ENCODE results near the gene PRKAG2. TPM values are rescaled to one million over a fixed set of nuclear protein-coding genes. Genes with fewer than 3 reads are reported as not detected.
A peak's percentile ranks its signal among the peaks of the same experiment; 100 is the strongest.
"Not testable (repeated sequence)": the region's sequence is repeated elsewhere in the genome, so short reads cannot be mapped to it uniquely, and the experiment has no call there.

The PRKAG2 gene
- total and polyA plus RNA-seq, 4 donors: 3.6 to 25.1 (median 16.8) TPM

GRCh38 chr7:151830121-151830830 is 46.6 kb downstream of the PRKAG2 start (continued):
- TF ChIP-seq ZBTB33 (IDR thresholded peaks at IDR 0.05): no peak

DNA sequence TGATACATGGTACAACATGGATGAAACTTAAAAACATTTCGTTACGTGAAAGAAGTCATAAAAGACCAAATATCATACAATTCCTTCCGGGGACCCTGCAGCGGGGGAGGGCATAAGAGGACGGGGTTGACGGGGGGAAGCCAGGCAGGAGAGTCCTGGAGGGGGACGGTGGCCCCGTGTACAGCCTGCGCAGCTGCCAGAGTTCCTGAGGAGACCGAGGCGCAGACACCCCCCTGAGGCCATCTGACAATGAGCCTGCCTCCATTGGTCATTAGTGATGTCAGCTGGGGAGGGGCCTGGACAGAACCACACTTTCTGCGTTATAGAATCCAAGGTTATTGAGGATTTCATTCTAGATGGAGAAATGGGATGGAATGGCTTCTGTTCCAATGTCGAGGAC is 47.2 kb downstream of the PRKAG2 start:
- no peak overlapping the region for H3K27ac ChIP-seq (ENCODE audit: low read depth in 1 of 2, low read length in 2 of 2)
- TF ChIP-seq GABPA (IDR thresholded peaks at IDR 0.05 in 1 of 2, conservative IDR thresholded peaks at IDR 0.05 in 1 of 2) (no peak), RXRA (IDR thresholded peaks at IDR 0.05) (no peak), ATF3 (IDR thresholded peaks at IDR 0.05) (no peak), YY1 (IDR thresholded peaks at IDR 0.05) (no peak), NR2F2 (IDR thresholded peaks at IDR 0.05) (no peak), CTCF (IDR thresholded peaks at IDR 0.05; ENCODE audit: low read depth, low read length, missing input control) (no peak), HNF4A (conservative IDR thresholded peaks at IDR 0.05) (no peak), ZBTB33 (IDR thresholded peaks at IDR 0.05) (no peak), TAF1 (conservative IDR thresholded peaks at IDR 0.05) (no peak), MAX (IDR thresholded peaks at IDR 0.05) (no peak), SP1 (IDR thresholded peaks at IDR 0.05) (no peak), HNF4G (IDR thresholded peaks at IDR 0.05) (no peak)

DNA sequence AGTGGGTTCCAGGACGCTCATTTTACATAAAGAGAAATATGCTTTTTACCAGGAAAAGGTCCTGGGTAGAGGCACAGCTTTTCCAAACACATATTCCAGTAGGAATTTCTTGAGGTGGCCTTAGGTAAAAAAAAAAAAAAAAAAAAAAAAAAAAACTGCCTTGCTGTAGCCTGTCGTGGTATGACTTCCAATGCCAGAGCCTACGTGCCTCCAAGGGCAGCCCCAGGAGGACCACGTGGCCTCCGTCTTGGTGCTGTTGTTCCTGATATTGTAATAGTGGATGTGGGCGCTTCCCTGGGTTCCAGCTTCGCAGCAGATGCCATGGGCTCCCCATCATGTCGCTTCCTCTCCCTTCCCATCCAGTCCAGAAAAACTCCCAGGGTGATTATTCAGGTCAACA is 49.3 kb downstream of the PRKAG2 start:
- Histone ChIP-seq H3K27ac (ENCODE audit: low read depth in 1 of 2, low read length in 2 of 2) (peak overlapping the region; percentile 36 to 66), H3K36me3 (ENCODE audit: control insufficient read depth in 4 of 4, insufficient read depth in 3 of 4, low read depth in 1 of 4, low read length in 3 of 4) (no peaks in the 10 kb centered on the region), H3K9ac (ENCODE audit: low read depth in 1 of 2, low read length in 2 of 2) (no peak overlapping the region), H3K9me3 (ENCODE audit: control insufficient read depth in 4 of 4, low read length in 3 of 4) (no peaks in the 10 kb centered on the region), H3K4me3 (ENCODE audit: low read depth in 1 of 3, low read length in 3 of 3) (no peak overlapping the region), H3K4me1 (ENCODE audit: control insufficient read depth in 4 of 4, insufficient read depth in 4 of 4, low read length in 3 of 4) (peaks cover 9 to 36% (median 24%) of the 10 kb centered on the region in 4 donors), H3K27me3 (ENCODE audit: control insufficient read depth in 4 of 4, insufficient read depth in 4 of 4, low read length in 3 of 4) (no peaks in the 10 kb centered on the region)
- no peak for TF ChIP-seq EGR1 (IDR thresholded peaks at IDR 0.05; ENCODE audit: low read depth in 2 of 2)
- TF ChIP-seq JUND (IDR thresholded peaks at IDR 0.05): no peak
- no peak for TF ChIP-seq FOXA2 (IDR thresholded peaks at IDR 0.05)
- TF ChIP-seq, protein P1, sequence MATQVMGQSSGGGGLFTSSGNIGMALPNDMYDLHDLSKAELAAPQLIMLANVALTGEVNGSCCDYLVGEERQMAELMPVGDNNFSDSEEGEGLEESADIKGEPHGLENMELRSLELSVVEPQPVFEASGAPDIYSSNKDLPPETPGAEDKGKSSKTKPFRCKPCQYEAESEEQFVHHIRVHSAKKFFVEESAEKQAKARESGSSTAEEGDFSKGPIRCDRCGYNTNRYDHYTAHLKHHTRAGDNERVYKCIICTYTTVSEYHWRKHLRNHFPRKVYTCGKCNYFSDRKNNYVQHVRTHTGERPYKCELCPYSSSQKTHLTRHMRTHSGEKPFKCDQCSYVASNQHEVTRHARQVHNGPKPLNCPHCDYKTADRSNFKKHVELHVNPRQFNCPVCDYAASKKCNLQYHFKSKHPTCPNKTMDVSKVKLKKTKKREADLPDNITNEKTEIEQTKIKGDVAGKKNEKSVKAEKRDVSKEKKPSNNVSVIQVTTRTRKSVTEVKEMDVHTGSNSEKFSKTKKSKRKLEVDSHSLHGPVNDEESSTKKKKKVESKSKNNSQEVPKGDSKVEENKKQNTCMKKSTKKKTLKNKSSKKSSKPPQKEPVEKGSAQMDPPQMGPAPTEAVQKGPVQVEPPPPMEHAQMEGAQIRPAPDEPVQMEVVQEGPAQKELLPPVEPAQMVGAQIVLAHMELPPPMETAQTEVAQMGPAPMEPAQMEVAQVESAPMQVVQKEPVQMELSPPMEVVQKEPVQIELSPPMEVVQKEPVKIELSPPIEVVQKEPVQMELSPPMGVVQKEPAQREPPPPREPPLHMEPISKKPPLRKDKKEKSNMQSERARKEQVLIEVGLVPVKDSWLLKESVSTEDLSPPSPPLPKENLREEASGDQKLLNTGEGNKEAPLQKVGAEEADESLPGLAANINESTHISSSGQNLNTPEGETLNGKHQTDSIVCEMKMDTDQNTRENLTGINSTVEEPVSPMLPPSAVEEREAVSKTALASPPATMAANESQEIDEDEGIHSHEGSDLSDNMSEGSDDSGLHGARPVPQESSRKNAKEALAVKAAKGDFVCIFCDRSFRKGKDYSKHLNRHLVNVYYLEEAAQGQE (IDR thresholded peaks at IDR 0.05): no peak
- DNase-seq (ENCODE audit: low spot score): no peak
- 94% methylated on average over 8 of the region's 8 CpGs for WGBS

More for the DNA sequence above, 47.2 kb downstream of the PRKAG2 start:
- Histone ChIP-seq H3K9me3 (ENCODE audit: control insufficient read depth in 4 of 4, low read length in 3 of 4) (no peaks in the 10 kb centered on the region), H3K4me3 (ENCODE audit: low read depth in 1 of 3, low read length in 3 of 3) (no peak overlapping the region), H3K9ac (ENCODE audit: low read depth in 1 of 2, low read length in 2 of 2) (no peak overlapping the region), H3K27me3 (ENCODE audit: control insufficient read depth in 4 of 4, insufficient read depth in 4 of 4, low read length in 3 of 4) (no peaks in the 10 kb centered on the region), H3K4me1 (ENCODE audit: control insufficient read depth in 4 of 4, insufficient read depth in 4 of 4, low read length in 3 of 4) (peaks cover 0 to 19% (median 9%) of the 10 kb centered on the region in 4 donors), H3K36me3 (ENCODE audit: control insufficient read depth in 4 of 4, insufficient read depth in 3 of 4, low read depth in 1 of 4, low read length in 3 of 4) (peaks cover 0 to 9% (median 1%) of the 10 kb centered on the region in 4 donors)
- WGBS: 95% methylated on average over 13 of the region's 13 CpGs
- no peak for DNase-seq (ENCODE audit: low spot score)

GRCh38 chr7:151826316-151826715 is 50.6 kb downstream of the PRKAG2 start:
- not testable (repeated sequence) for DNase-seq (ENCODE audit: low spot score); H3K4me3 ChIP-seq (ENCODE audit: low read depth in 1 of 3, low read length in 3 of 3); H3K9me3 ChIP-seq (ENCODE audit: control insufficient read depth in 4 of 4, low read length in 3 of 4); H3K27me3 ChIP-seq (ENCODE audit: control insufficient read depth in 4 of 4, insufficient read depth in 4 of 4, low read length in 3 of 4); H3K9ac ChIP-seq (ENCODE audit: low read depth in 1 of 2, low read length in 2 of 2); H3K36me3 ChIP-seq (ENCODE audit: control insufficient read depth in 4 of 4, insufficient read depth in 3 of 4, low read depth in 1 of 4, low read length in 3 of 4)
- peaks cover 15 to 48% (median 32%) of the 10 kb centered on the region in 4 donors for H3K4me1 ChIP-seq (ENCODE audit: control insufficient read depth in 4 of 4, insufficient read depth in 4 of 4, low read length in 3 of 4)
- 85% methylated on average over 6 of the region's 6 CpGs for WGBS
- H3K27ac ChIP-seq (ENCODE audit: low read depth in 1 of 2, low read length in 2 of 2): peak overlapping the region in 1 of 2 donors; percentile 97
